T47D (cell line): Measurements from ENCODE around the gene CCDC71L.

Experiments
- DNase-seq, 2 experiments: peaks; one replicate each; pipeline versions ENCODE4 v3.0.0 to v3.0.0-alpha.2; 2011 to 2012; ENCODE audit warnings: low read depth in 1 of 2, low spot score in 1 of 2
- JUND ChIP-seq: IDR thresholded peaks from 2 replicates; pipeline ENCODE4 v1.6.1; 2012; ENCODE audit warnings: low read depth
- in situ Hi-C: cut with HindIII; loops from 2 replicates; pipeline ENCODE4 v1.10.0; 2016; ENCODE audit warnings: low sequenced_read_pairs, low pct_unique_long_range_greater_than_20kb

CCDC71L gene

GRCh38 chr7:106615808-106616707, 44.9 kb downstream of the CCDC71L start:
- in situ Hi-C loops, result no loop called here
- no peak for TF ChIP-seq JUND
- no peak for DNase-seq

- TF ChIP-seq JUND, result no peak
- no peak for DNase-seq
- in situ Hi-C loops, result no loop called here
Observed at GRCh38 chr7:106614751-106615150, 46.2 kb downstream of the CCDC71L start.

- TF ChIP-seq JUND, result no peak
- in situ Hi-C loops, result no loop called here
- no peak for DNase-seq
Observed at GRCh38 chr7:106613848-106614560, 47.0 kb downstream of the CCDC71L start.

- no peak for DNase-seq
- in situ Hi-C loops, result no loop called here
- no peak for TF ChIP-seq JUND
Observed at GRCh38 chr7:106613279-106613678, 47.7 kb downstream of the CCDC71L start.

GRCh38 chr7:106612432-106612831, 48.5 kb downstream of the CCDC71L start:
- TF ChIP-seq JUND, result no peak
- in situ Hi-C loops, result no loop called here
- no peak for DNase-seq

GRCh38 chr7:106611911-106612310, 49.0 kb downstream of the CCDC71L start:
- in situ Hi-C loops, result no loop called here
- TF ChIP-seq JUND, result no peak
- DNase-seq, result no peak

GRCh38 chr7:106610996-106611886, 49.7 kb downstream of the CCDC71L start:
- no peak for TF ChIP-seq JUND
- DNase-seq, result no peak
- in situ Hi-C loops, result no loop called here

GRCh38 chr7:106609416-106609815, 51.5 kb downstream of the CCDC71L start:
- in situ Hi-C loops, result no loop called here
- no peak for TF ChIP-seq JUND
- no peak for DNase-seq

GRCh38 chr7:106608661-106609060, 52.3 kb downstream of the CCDC71L start:
- no peak for DNase-seq
- in situ Hi-C loops, result no loop called here
- no peak for TF ChIP-seq JUND
